HG03460 (cell line): ENCODE data around the gene PEX16.

Experiments
- ATAC-seq: cut with Tn5 transposase; IDR thresholded peaks from one replicate; pipeline ENCODE4 v1.9.1; 2021; ENCODE audit not compliant: unreplicated experiment

PEX16 gene

DNA sequence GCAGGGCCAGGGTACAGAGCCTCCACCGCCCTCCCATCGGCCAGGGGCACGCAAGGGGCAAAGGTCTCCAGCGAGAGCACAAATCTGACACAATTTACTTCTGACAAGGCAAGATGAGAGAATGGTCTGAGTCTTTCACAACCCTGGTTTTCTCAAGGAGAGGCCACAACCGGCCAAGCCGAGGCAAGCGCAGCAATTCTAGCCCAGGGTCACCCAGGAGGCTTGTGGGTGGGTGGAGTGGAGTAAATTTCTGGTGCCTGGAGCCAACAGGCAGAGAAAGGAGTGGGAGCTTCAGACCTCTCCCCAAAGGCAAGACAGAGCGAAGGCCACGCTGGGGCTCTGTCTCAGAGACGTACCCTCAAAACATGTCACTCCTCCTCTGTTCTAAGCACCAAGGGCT, 14.1 kb upstream of the PEX16 start:
- no peak for ATAC-seq

DNA sequence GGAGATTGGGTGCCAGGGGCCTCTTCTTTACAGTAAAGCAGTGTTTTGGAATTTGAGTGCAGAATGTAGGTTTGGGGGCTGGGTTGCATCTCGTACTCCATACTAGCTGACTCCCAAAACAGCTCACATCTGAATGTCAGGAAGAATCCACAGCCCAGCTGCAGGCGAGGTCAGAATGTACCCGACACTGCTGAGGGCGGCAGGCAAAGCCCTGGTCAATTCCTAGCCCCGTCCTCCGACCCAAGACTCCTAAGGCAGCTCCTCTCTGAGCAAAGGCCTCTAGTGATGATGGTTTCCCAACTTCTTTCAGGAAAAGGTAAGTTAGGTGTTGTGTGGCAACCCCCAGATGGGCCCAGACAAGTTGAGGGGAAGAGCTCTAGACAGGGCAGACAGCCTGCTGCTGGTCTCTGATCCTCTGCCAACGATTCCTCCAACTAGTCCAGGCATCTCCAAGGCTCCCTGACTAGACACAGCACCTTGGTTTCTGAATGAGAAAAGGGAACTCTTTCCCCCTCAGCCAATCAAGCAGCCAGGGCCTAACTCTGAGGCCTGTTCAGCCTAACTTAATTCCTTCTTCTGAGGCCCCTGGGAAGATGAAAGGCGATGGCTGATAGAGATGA, 13.4 kb upstream of the PEX16 start:
- ATAC-seq: no peak

- ATAC-seq: peak; percentile 88
Measured at GRCh38 chr11:45930031-45930794, 12.5 kb upstream of the PEX16 start.

- ATAC-seq: peak; percentile 13
Measured at GRCh38 chr11:45929486-45930030, 11.9 kb upstream of the PEX16 start.

DNA sequence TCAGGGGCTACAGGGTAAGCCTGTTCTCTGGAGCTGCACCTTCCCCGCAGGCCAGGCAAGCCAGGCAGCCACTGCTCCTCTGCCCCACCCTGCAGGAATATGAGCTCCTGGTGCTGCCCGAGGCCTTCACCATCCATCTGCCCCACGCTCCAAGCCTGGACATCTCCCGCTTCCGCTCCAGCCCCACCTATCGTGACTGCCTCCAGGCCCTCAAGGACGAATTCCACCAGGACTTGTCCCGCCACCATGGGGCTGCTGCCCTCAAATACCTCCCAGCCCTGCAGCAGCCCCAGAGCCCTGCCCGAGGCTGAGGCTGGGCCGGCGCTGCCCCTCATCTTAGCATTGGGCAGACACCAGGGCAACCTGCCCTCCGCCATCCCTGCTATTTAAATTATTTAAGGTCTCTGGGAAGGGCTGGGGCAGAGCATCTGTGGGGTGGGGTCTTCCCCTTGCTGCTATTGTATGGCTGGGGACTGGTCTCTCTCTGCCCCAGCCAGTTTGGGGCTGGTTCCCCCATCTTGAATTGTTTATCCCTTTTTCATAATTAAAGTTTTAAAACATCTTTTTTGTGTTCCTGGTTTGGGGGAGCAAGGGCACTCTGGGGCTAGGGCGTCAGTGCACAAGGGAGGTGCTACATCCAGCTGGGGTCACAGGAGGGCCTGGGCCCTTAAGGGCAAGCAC, 11.0 kb upstream of the PEX16 start:
- ATAC-seq: no peak

DNA sequence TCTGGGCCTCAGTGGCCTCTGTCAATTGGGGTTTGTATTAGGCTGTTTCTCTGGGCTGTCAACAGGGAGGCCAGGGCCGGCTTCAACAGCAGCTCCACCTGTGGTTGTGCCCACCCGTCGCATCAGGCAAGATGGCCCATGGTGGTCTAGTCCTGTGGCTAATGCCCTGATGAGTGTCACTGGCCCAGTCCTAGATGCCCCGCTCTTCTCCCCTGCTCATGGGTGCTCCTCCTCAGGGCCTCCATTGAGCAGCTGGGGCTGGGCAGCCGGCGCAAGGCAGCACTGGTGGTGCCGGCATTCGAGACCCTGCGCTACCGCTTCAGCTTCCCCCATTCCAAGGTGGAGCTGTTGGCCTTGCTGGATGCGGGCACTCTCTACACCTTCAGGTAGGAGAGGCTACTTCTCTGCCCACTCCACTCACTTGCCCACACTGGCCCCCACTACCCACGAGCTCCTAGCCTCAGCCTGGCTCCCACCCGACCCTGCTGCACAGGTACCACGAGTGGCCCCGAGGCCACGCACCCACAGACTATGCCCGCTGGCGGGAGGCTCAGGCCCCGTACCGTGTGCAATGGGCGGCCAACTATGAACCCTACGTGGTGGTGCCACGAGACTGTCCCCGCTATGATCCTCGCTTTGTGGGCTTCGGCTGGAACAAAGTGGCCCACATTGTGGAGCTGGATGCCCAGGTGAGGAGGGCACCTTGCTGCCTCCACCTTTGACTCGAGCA, 10.2 kb upstream of the PEX16 start:
- no peak for ATAC-seq

DNA sequence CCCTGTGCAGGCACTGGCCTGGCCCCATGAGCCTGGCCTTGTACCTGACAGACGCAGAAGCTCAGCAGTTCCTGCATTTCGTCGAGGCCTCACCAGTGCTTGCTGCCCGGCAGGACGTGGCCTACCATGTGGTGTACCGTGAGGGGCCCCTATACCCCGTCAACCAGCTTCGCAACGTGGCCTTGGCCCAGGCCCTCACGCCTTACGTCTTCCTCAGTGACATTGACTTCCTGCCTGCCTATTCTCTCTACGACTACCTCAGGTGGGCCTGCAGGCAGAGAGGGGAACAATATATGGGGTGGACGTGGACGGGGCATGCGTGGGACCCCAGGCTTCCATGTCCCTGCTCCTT, 9.6 kb upstream of the PEX16 start:
- ATAC-seq: no peak

- no peak for ATAC-seq
Measured at GRCh38 chr11:45926536-45927331, 9.1 kb upstream of the PEX16 start.

DNA sequence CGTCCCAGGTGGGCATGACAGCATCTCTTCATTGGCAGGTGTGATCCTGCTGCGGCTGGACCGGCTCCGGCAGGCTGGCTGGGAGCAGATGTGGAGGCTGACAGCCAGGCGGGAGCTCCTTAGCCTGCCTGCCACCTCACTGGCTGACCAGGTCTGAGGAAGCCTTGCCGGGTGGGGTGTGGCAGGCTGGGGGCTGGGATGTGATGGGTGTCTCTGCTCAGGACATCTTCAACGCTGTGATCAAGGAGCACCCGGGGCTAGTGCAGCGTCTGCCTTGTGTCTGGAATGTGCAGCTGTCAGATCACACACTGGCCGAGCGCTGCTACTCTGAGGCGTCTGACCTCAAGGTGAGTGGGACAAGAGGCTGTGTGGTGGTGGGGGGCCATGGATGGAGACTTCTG, 8.3 kb upstream of the PEX16 start:
- ATAC-seq: no peak

GRCh38 chr11:45925550-45925949, 7.9 kb upstream of the PEX16 start:
- no peak for ATAC-seq

GRCh38 chr11:45924927-45925326, 7.2 kb upstream of the PEX16 start:
- ATAC-seq: no peak

GRCh38 chr11:45924036-45924915, 6.6 kb upstream of the PEX16 start:
- no peak for ATAC-seq

- ATAC-seq: no peak
Measured at GRCh38 chr11:45922425-45923082, 4.9 kb upstream of the PEX16 start, which contains the start of gene LARGE2. Gene LARGE2 (plus strand): TSS chr11:45922656. CDS start chr11:45922883, 227 bp downstream.

GRCh38 chr11:45921561-45922424, 4.1 kb upstream of the PEX16 start:
- no peak for ATAC-seq

- no peak for ATAC-seq
Measured at GRCh38 chr11:45920531-45921477, 3.1 kb upstream of the PEX16 start.

DNA sequence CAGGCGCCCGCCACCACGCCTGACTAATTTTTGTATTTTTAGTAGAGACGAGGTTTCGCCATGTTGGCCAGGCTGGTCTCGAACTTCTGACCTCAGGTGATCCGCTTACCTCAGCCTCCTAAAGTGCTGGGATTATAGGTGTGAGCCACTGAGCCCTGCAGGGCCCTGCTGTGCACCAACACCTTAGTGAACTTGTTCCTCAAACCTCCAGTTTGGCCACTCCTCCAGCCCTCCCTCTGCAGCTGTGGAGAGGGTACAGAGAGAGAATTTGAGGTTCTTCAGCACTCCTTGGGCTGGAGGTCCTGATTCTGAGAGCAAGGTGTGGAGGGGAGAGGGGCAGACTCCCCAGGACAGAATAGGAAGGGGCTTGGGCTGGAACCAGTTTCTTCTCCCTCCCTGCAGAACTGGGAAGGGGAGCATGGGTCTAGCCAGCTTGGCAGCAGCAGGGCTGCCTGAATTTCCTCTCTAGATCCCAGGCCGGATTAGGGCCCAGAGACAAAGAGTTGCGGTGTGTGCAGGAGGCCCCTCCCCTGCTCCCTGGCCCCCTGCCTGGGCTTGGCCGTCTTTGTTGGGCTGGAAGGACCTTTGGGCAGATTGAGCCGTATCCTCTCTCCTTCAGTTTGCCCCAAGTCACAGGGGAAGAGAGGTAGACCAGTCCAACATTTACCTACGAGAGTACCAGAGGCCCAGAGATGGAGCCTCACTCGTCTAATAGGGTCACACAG, 2.3 kb upstream of the PEX16 start:
- ATAC-seq: no peak
